KMS-11 (cell line): ENCODE data around the gene CES3.

Source experiments
- H2AFZ ChIP-seq: fragments of 200-600 bp; sonication (generic); 2 replicates; pipeline ENCODE4 v1.6.1; 2016; ENCODE audit warnings: antibody characterized with exemption, mixed run types, low read depth
- H3K27ac ChIP-seq: fragments of 200-600 bp; sonication (generic); 2 replicates; pipeline ENCODE4 v1.6.1; 2016; ENCODE audit warnings: mild to moderate bottlenecking, mixed run types
- H3K27me3 ChIP-seq: fragments of 200-600 bp; sonication (generic); 2 replicates; pipeline ENCODE4 v1.6.1; 2017; ENCODE audit warnings: mild to moderate bottlenecking, low read depth, mixed run types, moderate library complexity; ENCODE audit not compliant: insufficient read depth
- H3K36me3 ChIP-seq: fragments of 200-600 bp; sonication (generic); 2 replicates; pipeline ENCODE4 v1.6.1; 2017; ENCODE audit warnings: mild to moderate bottlenecking, mixed run types; ENCODE audit not compliant: insufficient read depth
- H3K4me1 ChIP-seq: fragments of 200-600 bp; sonication (generic); 2 replicates; pipeline ENCODE4 v1.6.1; 2016; ENCODE audit warnings: mild to moderate bottlenecking, low read depth, mixed run types; ENCODE audit not compliant: poor library complexity, severe bottlenecking
- H3K4me2 ChIP-seq: fragments of 200-600 bp; sonication (generic); 2 replicates; pipeline ENCODE4 v1.7.0; 2016; ENCODE audit warnings: mild to moderate bottlenecking, mixed run types
- H3K4me3 ChIP-seq: fragments of 200-600 bp; sonication (generic); IDR thresholded peaks from 2 replicates; pipeline ENCODE4 v1.6.1; 2017; ENCODE audit warnings: low read depth, low read length, mixed read lengths; ENCODE audit not compliant: insufficient read depth
- H3K79me2 ChIP-seq: fragments of 200-600 bp; sonication (generic); 2 replicates; pipeline ENCODE4 v1.6.1; 2016; ENCODE audit warnings: low read depth, mixed run types; ENCODE audit not compliant: insufficient read depth
- H3K9ac ChIP-seq: fragments of 200-600 bp; sonication (generic); 2 replicates; pipeline ENCODE4 v1.6.1; 2016; ENCODE audit warnings: mild to moderate bottlenecking, mixed run types
- H4K20me1 ChIP-seq: fragments of 200-600 bp; sonication (generic); 2 replicates; pipeline ENCODE4 v1.6.1; 2016; ENCODE audit warnings: mild to moderate bottlenecking, mixed run types; ENCODE audit not compliant: insufficient read depth
- CTCF ChIP-seq: fragments of 200-600 bp; sonication (generic); conservative IDR thresholded peaks from 2 replicates; pipeline ENCODE4 v1.6.1; 2017; ENCODE audit warnings: low read depth, mild to moderate bottlenecking, antibody characterized with exemption, low read length, moderate library complexity, mixed read lengths

The CES3 gene

GRCh38 chr16:67015313-67015731, 54.3 kb downstream of the CES3 start:
- Histone ChIP-seq H3K36me3 (no peaks in the 10 kb centered on the region), H3K4me3 (no peak overlapping the region), H4K20me1 (no peaks in the 10 kb centered on the region), H3K27ac (no peak overlapping the region), H3K79me2 (no peaks in the 10 kb centered on the region), H3K4me1 (peaks cover 9% of the 10 kb centered on the region), H3K9ac (no peak overlapping the region), H3K4me2 (no peak overlapping the region), H3K27me3 (peaks cover 12% of the 10 kb centered on the region), H2AFZ (no peak overlapping the region)
- no peak for TF ChIP-seq CTCF

DNA sequence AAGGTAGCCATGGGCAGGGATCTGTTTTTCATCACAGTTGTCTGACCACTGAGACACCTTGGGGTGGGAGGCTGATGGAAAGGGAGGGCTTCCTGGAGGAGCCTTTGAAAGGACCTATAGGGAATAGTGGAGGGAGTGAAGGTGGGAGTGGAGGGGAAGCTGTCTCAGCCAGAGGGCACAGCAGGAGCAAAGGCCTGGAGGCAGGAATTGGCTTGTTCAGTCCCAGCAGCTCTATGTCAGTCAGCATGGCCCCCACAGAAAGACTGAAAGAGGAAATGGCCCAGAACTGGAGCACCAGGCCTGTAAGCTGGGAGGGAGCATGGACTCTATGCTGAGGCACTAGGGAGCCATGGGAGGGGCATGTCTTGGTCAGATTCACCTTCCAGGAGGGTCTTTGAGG, 55.1 kb downstream of the CES3 start:
- Histone ChIP-seq H3K4me1 (peaks cover 9% of the 10 kb centered on the region), H2AFZ (no peak overlapping the region), H3K4me3 (no peak overlapping the region), H3K36me3 (no peaks in the 10 kb centered on the region), H3K9ac (no peak overlapping the region), H4K20me1 (no peaks in the 10 kb centered on the region), H3K27ac (no peak overlapping the region), H3K4me2 (no peak overlapping the region), H3K27me3 (peaks cover 12% of the 10 kb centered on the region), H3K79me2 (no peaks in the 10 kb centered on the region)
- TF ChIP-seq CTCF: no peak

GRCh38 chr16:67016681-67017420, 55.8 kb downstream of the CES3 start:
- no peak overlapping the region for H3K4me2 ChIP-seq
- H3K27ac ChIP-seq: no peak overlapping the region
- TF ChIP-seq CTCF: no peak
- no peak overlapping the region for H3K4me3 ChIP-seq
- no peak overlapping the region for H3K9ac ChIP-seq
- no peaks in the 10 kb centered on the region for H4K20me1 ChIP-seq
- no peak overlapping the region for H2AFZ ChIP-seq
- H3K27me3 ChIP-seq: peaks cover 12% of the 10 kb centered on the region
- H3K36me3 ChIP-seq: no peaks in the 10 kb centered on the region
- H3K79me2 ChIP-seq: no peaks in the 10 kb centered on the region
- peaks cover 9% of the 10 kb centered on the region for H3K4me1 ChIP-seq

DNA sequence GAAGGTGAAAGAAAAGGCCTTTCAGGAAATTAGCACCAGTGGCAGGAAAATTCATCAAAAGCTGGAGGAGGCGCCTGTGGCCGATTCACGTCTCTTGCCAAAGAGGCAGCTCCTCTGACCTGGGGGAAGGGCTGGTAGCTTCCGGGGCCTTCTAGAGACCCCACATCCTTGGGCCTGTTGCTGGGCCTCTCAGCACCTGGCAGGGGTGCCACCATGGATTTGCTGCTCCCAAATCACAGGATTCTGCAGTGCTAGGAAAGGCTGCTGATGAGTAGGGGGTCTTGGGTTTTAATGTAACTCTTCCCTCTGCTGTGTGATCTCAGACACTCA, 56.3 kb downstream of the CES3 start:
- H3K9ac ChIP-seq: no peak overlapping the region
- no peak overlapping the region for H2AFZ ChIP-seq
- no peaks in the 10 kb centered on the region for H3K36me3 ChIP-seq
- no peak overlapping the region for H3K4me2 ChIP-seq
- H3K4me3 ChIP-seq: no peak overlapping the region
- H4K20me1 ChIP-seq: no peaks in the 10 kb centered on the region
- H3K27ac ChIP-seq: no peak overlapping the region
- peaks cover 12% of the 10 kb centered on the region for H3K27me3 ChIP-seq
- no peaks in the 10 kb centered on the region for H3K79me2 ChIP-seq
- no peak for TF ChIP-seq CTCF
- H3K4me1 ChIP-seq: peaks cover 9% of the 10 kb centered on the region
